GM12873 (cell line): Measurements from ENCODE around the gene PRDM5.

Experiments
- TF ChIP-seq, protein P1 (sequence below): IDR thresholded peaks from 2 replicates; pipeline ENCODE4 v1.5.1; 2012; ENCODE audit warnings: low read depth, mild to moderate bottlenecking, moderate library complexity, low read length, control low read depth; ENCODE audit not compliant: insufficient read depth; ENCODE audit errors: missing control alignments

PRDM5 gene

DNA sequence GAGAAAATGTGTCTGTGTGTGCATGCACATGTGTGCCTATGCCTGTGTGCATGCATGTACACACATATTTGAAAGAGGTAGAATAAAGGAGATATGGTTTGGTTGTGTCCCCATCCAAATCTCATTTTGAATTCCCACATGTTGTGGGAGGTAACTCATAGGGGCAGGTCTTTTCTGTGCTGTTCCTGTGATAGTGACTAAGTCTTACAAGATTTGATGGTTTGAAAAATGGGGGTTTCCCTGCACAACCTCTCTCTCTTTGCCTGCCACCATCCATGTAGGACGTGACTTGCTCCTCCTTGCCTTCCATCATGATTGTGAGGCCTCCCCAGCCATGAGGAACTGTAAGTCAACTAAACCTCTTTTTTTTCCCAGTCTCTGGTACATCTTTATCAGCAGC is 87.2 kb downstream of the PRDM5 start:
- TF ChIP-seq, protein P1, sequence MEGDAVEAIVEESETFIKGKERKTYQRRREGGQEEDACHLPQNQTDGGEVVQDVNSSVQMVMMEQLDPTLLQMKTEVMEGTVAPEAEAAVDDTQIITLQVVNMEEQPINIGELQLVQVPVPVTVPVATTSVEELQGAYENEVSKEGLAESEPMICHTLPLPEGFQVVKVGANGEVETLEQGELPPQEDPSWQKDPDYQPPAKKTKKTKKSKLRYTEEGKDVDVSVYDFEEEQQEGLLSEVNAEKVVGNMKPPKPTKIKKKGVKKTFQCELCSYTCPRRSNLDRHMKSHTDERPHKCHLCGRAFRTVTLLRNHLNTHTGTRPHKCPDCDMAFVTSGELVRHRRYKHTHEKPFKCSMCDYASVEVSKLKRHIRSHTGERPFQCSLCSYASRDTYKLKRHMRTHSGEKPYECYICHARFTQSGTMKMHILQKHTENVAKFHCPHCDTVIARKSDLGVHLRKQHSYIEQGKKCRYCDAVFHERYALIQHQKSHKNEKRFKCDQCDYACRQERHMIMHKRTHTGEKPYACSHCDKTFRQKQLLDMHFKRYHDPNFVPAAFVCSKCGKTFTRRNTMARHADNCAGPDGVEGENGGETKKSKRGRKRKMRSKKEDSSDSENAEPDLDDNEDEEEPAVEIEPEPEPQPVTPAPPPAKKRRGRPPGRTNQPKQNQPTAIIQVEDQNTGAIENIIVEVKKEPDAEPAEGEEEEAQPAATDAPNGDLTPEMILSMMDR, result no peak

DNA sequence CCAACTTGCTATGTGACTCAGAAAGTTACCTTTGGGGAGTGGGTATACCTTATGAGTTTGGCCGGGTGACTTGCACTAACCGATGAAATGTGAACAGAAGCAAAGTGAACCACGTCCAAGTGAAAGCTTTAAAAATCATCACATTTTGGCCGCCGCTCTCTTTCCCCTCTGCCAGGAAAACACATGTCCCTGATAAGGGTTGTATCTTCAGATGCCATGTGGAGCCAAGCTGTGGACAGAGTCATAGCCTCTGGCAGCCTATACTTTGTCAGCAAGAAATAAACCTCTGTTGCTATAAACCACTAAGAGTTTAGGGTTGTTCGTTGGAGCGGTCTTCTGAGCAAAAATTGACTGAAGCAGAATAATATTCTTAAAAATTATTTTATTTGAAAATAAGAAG is 92.3 kb downstream of the PRDM5 start:
- TF ChIP-seq, protein P1, result no peak

DNA sequence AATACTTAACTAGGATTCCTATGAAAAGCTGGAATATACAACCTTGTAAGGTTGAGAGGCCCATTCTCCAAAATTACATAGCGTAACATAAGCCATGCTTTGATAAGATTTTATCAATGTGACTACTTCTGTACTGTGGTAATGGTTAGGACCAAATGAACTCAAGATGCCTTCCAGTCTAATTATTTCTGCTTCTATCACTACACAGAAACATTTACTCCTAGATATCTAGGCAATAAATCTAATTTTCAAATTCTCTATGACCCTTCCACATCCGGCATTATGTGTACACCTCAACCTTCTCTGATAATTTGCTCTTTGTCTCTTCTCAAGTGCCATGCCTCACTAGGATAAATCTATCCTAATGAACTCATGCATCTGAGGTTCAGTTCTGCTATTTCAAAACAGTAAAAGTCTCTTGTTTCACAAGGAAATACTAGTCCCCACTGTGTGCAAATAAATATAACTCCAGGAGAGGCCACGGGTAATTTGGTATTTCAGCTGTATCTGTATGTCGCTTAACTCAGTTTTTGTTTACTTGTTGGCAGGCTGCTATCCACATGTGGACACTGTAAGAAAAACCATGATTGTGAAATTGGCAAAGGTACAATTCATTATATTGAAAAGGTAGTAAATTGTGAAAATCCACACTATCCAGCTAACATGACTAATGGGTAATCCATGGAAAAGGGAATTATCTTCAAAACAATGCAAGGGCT is 93.3 kb downstream of the PRDM5 start:
- TF ChIP-seq, protein P1, result no peak

DNA sequence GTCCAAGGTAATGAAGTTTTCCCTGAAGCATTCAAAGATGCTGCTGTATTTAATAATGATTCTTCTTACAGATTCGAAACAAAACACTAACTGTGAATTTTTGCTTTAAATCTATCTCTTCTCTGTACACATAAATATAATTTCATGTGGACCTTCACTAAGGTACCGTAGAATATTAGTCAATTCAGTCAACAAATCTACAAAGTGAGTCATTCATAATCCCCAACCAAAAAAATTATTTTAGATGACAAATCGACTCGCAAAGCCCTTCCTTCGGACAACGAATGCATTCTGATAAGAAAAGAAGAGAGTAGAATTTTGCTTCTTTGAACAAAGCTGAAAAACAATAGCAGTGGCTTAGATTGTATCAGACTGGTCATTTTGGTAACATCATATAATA is 95.7 kb downstream of the PRDM5 start:
- TF ChIP-seq, protein P1, result no peak

DNA sequence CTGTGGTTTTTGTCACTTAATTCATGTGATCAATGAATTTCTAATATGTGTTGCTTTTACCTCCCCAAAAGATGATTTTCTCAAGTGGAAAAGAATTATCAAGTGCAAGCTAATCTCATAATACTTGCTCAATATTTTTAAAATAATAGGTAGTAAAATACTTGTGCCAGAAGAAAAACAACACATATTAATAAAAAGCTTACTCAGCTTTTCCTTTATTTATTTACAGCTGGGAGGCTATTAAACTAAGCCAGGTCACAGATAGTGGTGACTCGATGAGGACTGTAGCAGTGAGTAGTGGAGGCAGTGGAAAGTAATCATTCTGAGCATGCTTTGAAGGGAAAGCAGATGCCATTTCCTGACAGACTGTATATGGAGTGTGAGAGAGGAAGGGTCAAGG is 96.1 kb downstream of the PRDM5 start:
- TF ChIP-seq, protein P1, result no peak

DNA sequence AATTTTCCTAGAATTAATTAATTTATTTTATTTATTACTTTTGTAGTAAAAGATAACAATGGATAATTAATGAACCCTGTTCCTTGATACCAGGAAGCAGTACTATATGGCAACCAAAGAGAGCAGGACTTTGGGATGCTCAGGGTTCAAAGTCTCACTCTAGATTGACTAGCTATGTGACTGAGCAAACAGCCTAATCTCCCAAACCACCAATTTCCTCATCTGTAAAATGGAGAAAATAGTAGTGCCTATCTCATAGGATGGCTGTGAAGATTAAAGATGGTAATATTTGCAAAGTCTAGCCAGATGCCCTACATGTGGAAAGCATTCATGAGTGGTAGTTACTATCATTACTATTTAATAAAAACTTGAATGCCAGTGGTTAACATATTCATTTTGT is 97.6 kb downstream of the PRDM5 start:
- TF ChIP-seq, protein P1, result no peak

DNA sequence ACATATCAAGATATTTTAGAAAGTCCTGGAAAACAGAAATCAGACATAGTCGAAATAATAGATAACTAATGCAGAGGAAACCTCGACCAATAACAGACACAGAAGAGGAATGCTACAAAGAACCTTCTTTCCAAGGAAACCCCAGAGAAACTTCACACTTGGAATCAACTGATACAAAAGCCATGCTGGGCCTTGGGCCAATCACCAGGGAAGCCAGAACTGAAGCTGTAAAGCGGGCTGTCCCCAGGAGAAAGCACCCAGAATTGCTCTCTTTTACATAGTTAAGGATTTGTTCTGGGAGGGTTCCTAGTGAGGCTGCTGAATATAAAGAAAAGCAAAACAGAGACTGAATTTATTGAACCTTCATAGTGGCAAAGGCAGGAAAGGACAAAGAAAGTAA is 100.5 kb downstream of the PRDM5 start:
- TF ChIP-seq, protein P1, result no peak
